K562 (cell line): ENCODE results near the gene ERMP1. TPM values are rescaled to one million over a fixed set of nuclear protein-coding genes. Genes with fewer than 3 reads are reported as not detected.

ENCODE experiments used
- ATAC-seq: fragments of 200-7000 bp; cut with Tn5 transposase; 3 replicates; pipeline ENCODE4 v1.9.1; 2020; ENCODE audit warnings: moderate library complexity
- BruUV-seq: library from RNA; stranded (reverse); fragments of 400-500 nt; replicated peaks from 2 replicates; lab custom pipeline; 2021; lab: Mats Ljungman, UMichigan
- CTCF ChIA-PET: fragments of 300-600 bp; formaldehyde crosslinking; extraction: SDS; loops from one replicate; lab custom pipeline; 2021; ENCODE audit warnings: low intra/inter-chr PET ratio; lab: Yijun Ruan, JAX
- POLR2A ChIA-PET: fragments of 300-600, 350-650 bp; sonication (Branson Sonifier 250); formaldehyde crosslinking; extraction: SDS; loops from one replicate; lab custom pipeline; 2021; ENCODE audit warnings: antibody characterized with exemption, inconsistent platforms; lab: Yijun Ruan, JAX
- DNase-seq, 4 experiments: peaks; one replicate each; pipeline versions ENCODE4 v3.0.0 to v3.0.0-alpha.2; 2011 to 2018; ENCODE audit warnings: low spot score in 3 of 4, mixed read lengths in 3 of 4; ENCODE audit errors: extremely low read depth in 1 of 4
- FAIRE-seq: peaks from 2 replicates; lab custom pipeline; 2011; peaks lifted over from hg19 to GRCh38; lab: Jason Lieb, UNC
- H2AFZ ChIP-seq: 2 replicates; pipeline ENCODE4 v1.6.0; 2011; ENCODE audit warnings: low read depth, low read length, control low read depth, inconsistent platforms
- H3K27ac ChIP-seq: fragments of 200-600 bp; 3 replicates; pipeline ENCODE4 v1.8.0; 2011; ENCODE audit warnings: low read depth, mild to moderate bottlenecking, control low read depth, inconsistent platforms, low read length, moderate library complexity, mixed read lengths; ENCODE audit errors: extremely low read depth
- H3K27me3 ChIP-seq, 2 experiments: fragments of 300-600 bp in 1 of 2; 2 replicates in 1 of 2; 3 replicates in 1 of 2; pipeline versions ENCODE4 v1.6.0 to v1.8.0; 2011; ENCODE audit warnings: inconsistent platforms in 2 of 2, low read length in 2 of 2, mild to moderate bottlenecking in 1 of 2, mixed read lengths in 1 of 2, moderate library complexity in 1 of 2; ENCODE audit not compliant: control insufficient read depth in 2 of 2, insufficient read depth in 2 of 2
- H3K36me3 ChIP-seq: fragments of 300-600 bp; 3 replicates; pipeline ENCODE4 v1.8.0; 2011; ENCODE audit warnings: mild to moderate bottlenecking, low read length, inconsistent platforms; ENCODE audit not compliant: control insufficient read depth, insufficient read depth
- H3K4me1 ChIP-seq, 2 experiments: fragments of 200-600 bp in 1 of 2; replicated peaks in 1 of 2; 2 replicates in 1 of 2; 3 replicates in 1 of 2; pipeline versions ENCODE4 v1.5.1 to v1.8.0; 2011; ENCODE audit warnings: inconsistent platforms in 2 of 2, low read length in 2 of 2, mild to moderate bottlenecking in 1 of 2, mixed read lengths in 1 of 2, moderate library complexity in 1 of 2; ENCODE audit not compliant: control insufficient read depth in 2 of 2, insufficient read depth in 2 of 2
- H3K4me2 ChIP-seq: 2 replicates; pipeline ENCODE4 v1.6.1; 2011; ENCODE audit warnings: low read length, control low read depth, inconsistent platforms, mixed read lengths; ENCODE audit not compliant: insufficient read depth
- H3K4me3 ChIP-seq: fragments of 200-600 bp; sonication (generic), shearing (Covaris generic); 2 replicates; pipeline ENCODE4 v1.5.1; 2016; ENCODE audit warnings: control low read depth, inconsistent platforms
- H3K79me2 ChIP-seq: fragments of 200-600 bp; 3 replicates; pipeline ENCODE4 v1.8.0; 2011; ENCODE audit warnings: low read length, inconsistent platforms; ENCODE audit not compliant: control insufficient read depth, insufficient read depth
- H3K9ac ChIP-seq, 2 experiments: 2 replicates each; pipeline versions ENCODE4 v1.6.0 to v1.6.1; 2011; ENCODE audit warnings: low read depth in 2 of 2, low read length in 2 of 2, control low read depth in 1 of 2, inconsistent platforms in 1 of 2, mild to moderate bottlenecking in 1 of 2, mixed read lengths in 1 of 2; ENCODE audit not compliant: insufficient read depth in 1 of 2
- H3K9me1 ChIP-seq: one replicate; pipeline ENCODE4 v1.6.0; 2011; ENCODE audit warnings: inconsistent platforms, mild to moderate bottlenecking, low read length, moderate library complexity; ENCODE audit not compliant: control insufficient read depth, insufficient read depth
- H3K9me3 ChIP-seq: replicated peaks from 2 replicates; pipeline ENCODE4 v1.5.1; 2011; ENCODE audit warnings: low read depth, low read length, inconsistent platforms; ENCODE audit not compliant: control insufficient read depth, insufficient read depth
- H4K20me1 ChIP-seq: replicated peaks from 2 replicates; pipeline ENCODE4 v1.6.1; 2011; ENCODE audit warnings: low read length, inconsistent platforms, mixed read lengths; ENCODE audit not compliant: control insufficient read depth, insufficient read depth
- NFIC ChIP-seq: fragments of 450-650 bp; IDR thresholded peaks from 2 replicates; pipeline ENCODE4 v1.6.1; 2017; ENCODE audit warnings: mild to moderate bottlenecking, inconsistent platforms
- SREBF2 ChIP-seq: sonication (generic); formaldehyde crosslinking; IDR thresholded peaks from 2 replicates; pipeline ENCODE4 v1.4.0; 2020; ENCODE audit warnings: mild to moderate bottlenecking, missing genetic modification reagents
- ZBTB8A ChIP-seq: fragments of 450-650 bp; IDR thresholded peaks from 2 replicates; pipeline ENCODE4 v1.6.1; 2018; ENCODE audit warnings: mild to moderate bottlenecking, moderate library complexity; ENCODE audit not compliant: partially characterized antibody
- ZKSCAN1 ChIP-seq: fragments of 150-350 bp; IDR thresholded peaks from 2 replicates; pipeline ENCODE4 v1.6.1; 2016; ENCODE audit warnings: low read depth, low read length
- ZNF133 ChIP-seq: fragments of 250-450 bp; sonication (Bioruptor Pico); IDR thresholded peaks from 2 replicates; pipeline ENCODE4 v1.4.0; 2020; ENCODE audit warnings: mild to moderate bottlenecking
- WGBS: fragments of 100-300 bp; shearing (Covaris generic); methylation state at CpG from one replicate; pipeline ENCODE4 v1.1.6; 2016; ENCODE audit warnings: low coverage, mixed read lengths; ENCODE audit not compliant: insufficient coverage; ENCODE audit errors: missing lambda C conversion rate; 5-methylcytosine and 5-hydroxymethylcytosine counted together
- in situ Hi-C: fragments of 300-500 bp; cut with MboI; formaldehyde crosslinking; loops from 4 replicates; pipeline ENCODE4 v1.15.0; 2018; ENCODE audit warnings: inconsistent platforms, mixed read lengths
- intact Hi-C: fragments of 100-400 bp; cut with micrococcal nuclease; formaldehyde crosslinking; loops from 2 replicates; pipeline ENCODE4 v1.14.2; 2022
- polyA plus RNA-seq, 8 experiments: library from polyadenylated mRNA; depleted of rRNA in 4 of 8; stranded (reverse) in 5 of 8; unstranded in 3 of 8; fragments of >200 nt; fragmentation: Nextera tagmentation in 2 of 8; fragmentation: Illumina TruSeq in 1 of 8; extraction: Ambion mirVana in 2 of 8; extraction: Trizol in 1 of 8; gene quantifications; 2 replicates each; pipeline versions ENCODE4 v1.2.1 to v1.2.3, GENCODE V29; 2011 to 2014; ENCODE audit warnings: inconsistent platforms in 1 of 8, missing spikeins in 1 of 8
- total RNA-seq, 7 experiments: library from RNA; depleted of rRNA in 6 of 7; stranded (reverse); fragments of >200 nt in 6 of 7; fragmentation: Illumina TruSeq in 2 of 7; extraction: Trizol in 2 of 7; gene quantifications; 2 replicates each; pipeline versions ENCODE4 v1.2.1 to v1.2.3, GENCODE V29; 2011 to 2021; ENCODE audit warnings: low replicate concordance in 1 of 7
- TF ChIP-seq, protein P1 (sequence below): IDR thresholded peaks from 2 replicates; pipeline ENCODE4 v1.6.1; 2011; ENCODE audit not compliant: insufficient read length; ENCODE audit errors: extremely low read depth
- TF ChIP-seq, protein P2 (sequence below): fragments of 250-450 bp; sonication (Bioruptor Pico); IDR thresholded peaks from 2 replicates; pipeline ENCODE4 v1.5.0; 2022; ENCODE audit warnings: mild to moderate bottlenecking

Gene ERMP1
- total and polyA plus RNA-seq, 9 of the 15 experiments (the other 6 are each of a cell fraction or from before 2014, with no cell fraction given) = 2.5 to 26.3 (median 12.6) TPM

DNA sequence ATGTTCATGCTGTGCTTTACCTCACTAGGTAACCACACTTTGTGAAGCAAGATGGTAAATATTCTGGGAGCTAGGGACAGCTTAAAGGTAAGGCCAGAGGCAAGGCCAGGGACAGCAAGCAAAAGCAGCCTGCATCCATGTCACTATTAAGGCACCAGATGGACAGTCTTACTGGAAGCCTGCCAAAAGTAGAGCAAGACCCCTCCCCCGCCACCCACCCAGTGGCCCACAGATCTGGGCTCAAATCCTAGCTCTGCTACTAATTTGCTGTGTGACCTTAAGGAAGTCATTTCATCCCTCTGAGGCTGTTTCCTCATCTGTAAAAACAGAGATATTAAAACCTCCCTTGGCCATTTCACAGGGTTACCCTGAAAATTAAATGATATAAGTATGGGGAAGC is 13.2 kb upstream of the ERMP1 start:
- Histone ChIP-seq H3K36me3 (no peaks in the 10 kb centered on the region), H3K27me3 (no peaks in the 10 kb centered on the region), H3K9ac (peak overlapping the region in 1 of 2 experiments; percentile 28; a peak in 1 of 4 replicates), H3K9me3 (no peaks in the 10 kb centered on the region; the same call in 1 of the 2 replicates), H3K79me2 (no peaks in the 10 kb centered on the region), H3K4me1 (peaks cover 11 to 50% of the 10 kb centered on the region in 2 experiments; a peak in 4 of 5 replicates), H2AFZ (no peak overlapping the region), H3K4me2 (no peak overlapping the region), H3K27ac (no peak overlapping the region), H3K9me1 (no peaks in the 10 kb centered on the region), H4K20me1 (no peaks in the 10 kb centered on the region; the same call in 1 of the 2 replicates), H3K4me3 (no peak overlapping the region)
- POLR2A ChIA-PET = interaction anchor here (0.9 kb wide), 1 partner anchor 14 kb away, joined by 3 read pairs; no protein-coding TSS in a partner anchor
- 75% methylated on average over 1 of the region's 1 CpG for WGBS
- ATAC-seq = no peak; the same call in none of the 3 replicates
- TF ChIP-seq ZKSCAN1 = no peak
- TF ChIP-seq NFIC = peak; percentile 87
- CTCF ChIA-PET = no interaction called here
- DNase-seq = peak in 2 of 4 experiments; percentile 25 to 55
- in situ Hi-C loops (no loop called here), intact Hi-C loops (no loop called here)
- no peak for FAIRE-seq
- BruUV-seq = no TSS peak

DNA sequence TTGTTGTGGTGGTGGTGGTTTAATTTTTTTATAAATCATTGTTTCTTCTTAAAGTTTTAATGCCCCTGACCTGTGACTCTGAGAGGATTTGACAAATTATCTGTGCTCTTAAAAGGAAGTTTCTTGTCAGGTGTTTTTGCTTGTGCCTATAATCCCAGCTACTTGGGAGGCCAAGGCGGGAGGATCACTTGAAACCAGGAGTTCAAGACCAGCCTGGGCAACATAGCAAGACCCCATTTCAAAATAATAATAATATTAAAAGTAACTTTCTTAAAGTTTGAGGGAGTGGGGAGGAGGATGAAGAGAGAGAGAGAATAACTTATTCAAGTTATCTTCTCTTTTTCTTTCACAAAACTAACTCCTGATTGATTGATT is 12.2 kb upstream of the ERMP1 start:
- BruUV-seq = no TSS peak
- Histone ChIP-seq H3K4me2 (no peak overlapping the region), H2AFZ (peak overlapping the region; percentile 54; the same call in 1 of the 2 replicates), H3K79me2 (no peaks in the 10 kb centered on the region), H3K4me1 (peaks cover 11 to 42% of the 10 kb centered on the region in 2 experiments; a peak in 4 of 5 replicates), H3K9ac (no peak overlapping the region), H3K4me3 (no peak overlapping the region), H3K27me3 (no peaks in the 10 kb centered on the region), H3K36me3 (no peaks in the 10 kb centered on the region), H3K27ac (peak overlapping the region; percentile 58; the same call in 1 of the 3 replicates), H4K20me1 (no peaks in the 10 kb centered on the region; the same call in 1 of the 2 replicates), H3K9me1 (no peaks in the 10 kb centered on the region), H3K9me3 (no peaks in the 10 kb centered on the region; the same call in 1 of the 2 replicates)
- CTCF ChIA-PET = no interaction called here
- ATAC-seq = no peak
- intact Hi-C loops (no loop called here), in situ Hi-C loops (no loop called here)
- WGBS = 50% methylated on average over 1 of the region's 1 CpG
- POLR2A ChIA-PET = interaction anchor here (0.7 kb wide), 1 partner anchor 277 kb away, joined by 3 read pairs; no protein-coding TSS in a partner anchor
- DNase-seq = no peak
- no peak for FAIRE-seq
- TF ChIP-seq SREBF2 (CRISPR knock-in tag) (no peak), ZNF133 (CRISPR knock-in tag) (no peak), ZBTB8A (no peak)
- TF ChIP-seq, protein P1, sequence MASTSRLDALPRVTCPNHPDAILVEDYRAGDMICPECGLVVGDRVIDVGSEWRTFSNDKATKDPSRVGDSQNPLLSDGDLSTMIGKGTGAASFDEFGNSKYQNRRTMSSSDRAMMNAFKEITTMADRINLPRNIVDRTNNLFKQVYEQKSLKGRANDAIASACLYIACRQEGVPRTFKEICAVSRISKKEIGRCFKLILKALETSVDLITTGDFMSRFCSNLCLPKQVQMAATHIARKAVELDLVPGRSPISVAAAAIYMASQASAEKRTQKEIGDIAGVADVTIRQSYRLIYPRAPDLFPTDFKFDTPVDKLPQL = no peak
- TF ChIP-seq, protein P2, sequence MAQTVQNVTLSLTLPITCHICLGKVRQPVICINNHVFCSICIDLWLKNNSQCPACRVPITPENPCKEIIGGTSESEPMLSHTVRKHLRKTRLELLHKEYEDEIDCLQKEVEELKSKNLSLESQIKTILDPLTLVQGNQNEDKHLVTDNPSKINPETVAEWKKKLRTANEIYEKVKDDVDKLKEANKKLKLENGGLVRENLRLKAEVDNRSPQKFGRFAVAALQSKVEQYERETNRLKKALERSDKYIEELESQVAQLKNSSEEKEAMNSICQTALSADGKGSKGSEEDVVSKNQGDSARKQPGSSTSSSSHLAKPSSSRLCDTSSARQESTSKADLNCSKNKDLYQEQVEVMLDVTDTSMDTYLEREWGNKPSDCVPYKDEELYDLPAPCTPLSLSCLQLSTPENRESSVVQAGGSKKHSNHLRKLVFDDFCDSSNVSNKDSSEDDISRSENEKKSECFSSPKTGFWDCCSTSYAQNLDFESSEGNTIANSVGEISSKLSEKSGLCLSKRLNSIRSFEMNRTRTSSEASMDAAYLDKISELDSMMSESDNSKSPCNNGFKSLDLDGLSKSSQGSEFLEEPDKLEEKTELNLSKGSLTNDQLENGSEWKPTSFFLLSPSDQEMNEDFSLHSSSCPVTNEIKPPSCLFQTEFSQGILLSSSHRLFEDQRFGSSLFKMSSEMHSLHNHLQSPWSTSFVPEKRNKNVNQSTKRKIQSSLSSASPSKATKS = no peak
